Mammary epithelial cell (primary cell): Measurements from ENCODE around the gene ADAM15.

ENCODE experiments used
- EZH2 ChIP-seq: IDR thresholded peaks from 2 replicates; pipeline ENCODE4 v1.6.1; 2012; ENCODE audit warnings: low read length, inconsistent platforms, borderline replicate concordance
- TF ChIP-seq, protein P1 (sequence below), 2 donors: IDR thresholded peaks in 1 of 2; conservative IDR thresholded peaks in 1 of 2; 2 replicates each; pipeline ENCODE4 v1.5.1; 2011 to 2012; ENCODE audit warnings: inconsistent platforms in 2 of 2, low read length in 2 of 2, mild to moderate bottlenecking in 2 of 2, control low read depth in 1 of 2, low read depth in 1 of 2; ENCODE audit not compliant: insufficient read depth in 1 of 2; ENCODE audit errors: extremely low read depth in 1 of 2

DNA sequence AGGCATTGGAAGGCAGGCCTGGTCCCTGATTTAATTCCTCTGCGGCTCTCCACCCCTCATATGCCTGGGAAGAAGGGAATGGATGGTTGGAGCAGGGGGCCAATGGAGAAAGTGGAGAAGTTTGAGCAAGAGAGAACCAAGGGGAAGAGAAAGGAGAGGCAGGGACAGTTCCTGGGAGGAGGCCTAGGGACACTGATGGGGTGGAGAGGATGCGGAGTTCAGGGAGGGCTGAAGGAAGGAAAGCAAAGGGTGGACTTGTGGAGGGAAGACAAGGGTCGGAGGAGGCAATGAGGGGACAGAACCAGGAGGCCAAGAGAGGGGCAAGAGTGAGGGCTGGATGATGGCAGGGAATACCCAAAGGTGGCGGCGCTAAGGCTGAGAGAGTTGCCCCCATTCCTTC, 41.4 kb upstream of the ADAM15 start:
- TF ChIP-seq, protein P1, sequence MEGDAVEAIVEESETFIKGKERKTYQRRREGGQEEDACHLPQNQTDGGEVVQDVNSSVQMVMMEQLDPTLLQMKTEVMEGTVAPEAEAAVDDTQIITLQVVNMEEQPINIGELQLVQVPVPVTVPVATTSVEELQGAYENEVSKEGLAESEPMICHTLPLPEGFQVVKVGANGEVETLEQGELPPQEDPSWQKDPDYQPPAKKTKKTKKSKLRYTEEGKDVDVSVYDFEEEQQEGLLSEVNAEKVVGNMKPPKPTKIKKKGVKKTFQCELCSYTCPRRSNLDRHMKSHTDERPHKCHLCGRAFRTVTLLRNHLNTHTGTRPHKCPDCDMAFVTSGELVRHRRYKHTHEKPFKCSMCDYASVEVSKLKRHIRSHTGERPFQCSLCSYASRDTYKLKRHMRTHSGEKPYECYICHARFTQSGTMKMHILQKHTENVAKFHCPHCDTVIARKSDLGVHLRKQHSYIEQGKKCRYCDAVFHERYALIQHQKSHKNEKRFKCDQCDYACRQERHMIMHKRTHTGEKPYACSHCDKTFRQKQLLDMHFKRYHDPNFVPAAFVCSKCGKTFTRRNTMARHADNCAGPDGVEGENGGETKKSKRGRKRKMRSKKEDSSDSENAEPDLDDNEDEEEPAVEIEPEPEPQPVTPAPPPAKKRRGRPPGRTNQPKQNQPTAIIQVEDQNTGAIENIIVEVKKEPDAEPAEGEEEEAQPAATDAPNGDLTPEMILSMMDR (conservative IDR thresholded peaks at IDR 0.05 in 1 of 2, IDR thresholded peaks at IDR 0.05 in 1 of 2; ENCODE audit: extremely low read depth in 1 of 2, insufficient read depth in 1 of 2, low read depth in 1 of 2, low read length in 2 of 2) = no peak
- TF ChIP-seq EZH2 = no peak
